A673 (cell line): ENCODE measurements around the gene CXCL9. TPM values are rescaled to one million over a fixed set of nuclear protein-coding genes. Genes with fewer than 3 reads are reported as not detected.
A peak's percentile ranks its signal among the peaks of the same experiment; 100 is the strongest.

Experiments used
- BruUV-seq: library from RNA; stranded (reverse); fragments of 400-500 nt; replicated peaks from 2 replicates; lab custom pipeline; 2021; lab: Mats Ljungman, UMichigan
- CTCF ChIA-PET: fragments of 300-600 bp; sonication (Branson Sonifier 250); formaldehyde crosslinking; loops from one replicate; lab custom pipeline; 2022; ENCODE audit warnings: antibody characterized with exemption; lab: Charles Lee
- POLR2A ChIA-PET: fragments of 300-600 bp; sonication (Branson Sonifier 250); formaldehyde crosslinking; loops from one replicate; lab custom pipeline; 2022; ENCODE audit warnings: antibody characterized with exemption; ENCODE audit not compliant: low non-redundant PET; lab: Charles Lee
- DNase-seq: peaks from one replicate; pipeline ENCODE4 v3.0.0-alpha.2; 2015; ENCODE audit warnings: low spot score
- H3K27ac ChIP-seq: fragments of 200-600 bp; sonication (generic); 2 replicates; pipeline ENCODE4 v1.5.1; 2016; ENCODE audit warnings: mixed run types, low read depth, mild to moderate bottlenecking, mixed read lengths, antibody characterized with exemption, low read length; ENCODE audit not compliant: poor library complexity, severe bottlenecking
- H3K27me3 ChIP-seq: fragments of 200-600 bp; sonication (generic); replicated peaks from 2 replicates; pipeline ENCODE4 v1.6.1; 2017; ENCODE audit warnings: mixed run types, low read depth, mild to moderate bottlenecking, mixed read lengths, antibody characterized with exemption, low read length; ENCODE audit not compliant: insufficient read depth, poor library complexity
- H3K36me3 ChIP-seq: fragments of 200-600 bp; sonication (generic); 2 replicates; pipeline ENCODE4 v1.6.1; 2016; ENCODE audit warnings: mixed run types, mild to moderate bottlenecking, mixed read lengths, antibody characterized with exemption, low read length; ENCODE audit not compliant: insufficient read depth, poor library complexity, severe bottlenecking
- H3K4me1 ChIP-seq: fragments of 200-600 bp; sonication (generic); 2 replicates; pipeline ENCODE4 v1.6.1; 2017; ENCODE audit warnings: mixed run types, mild to moderate bottlenecking, mixed read lengths, antibody characterized with exemption, low read length; ENCODE audit not compliant: insufficient read depth, poor library complexity, severe bottlenecking
- H3K4me3 ChIP-seq: fragments of 200-600 bp; sonication (generic); 2 replicates; pipeline ENCODE4 v1.5.1; 2016; ENCODE audit warnings: low read depth, mixed run types, mild to moderate bottlenecking, mixed read lengths, low read length; ENCODE audit not compliant: poor library complexity, severe bottlenecking
- H3K9me3 ChIP-seq: fragments of 200-600 bp; sonication (generic); 2 replicates; pipeline ENCODE4 v1.6.1; 2016; ENCODE audit warnings: mixed run types, low read depth, mild to moderate bottlenecking, mixed read lengths, antibody characterized with exemption, low read length; ENCODE audit not compliant: poor library complexity, severe bottlenecking
- EZH2 ChIP-seq: fragments of 200-600 bp; sonication (generic); IDR thresholded peaks from 2 replicates; pipeline ENCODE4 v1.6.1; 2017; ENCODE audit warnings: borderline replicate concordance, low read depth, mild to moderate bottlenecking, mixed read lengths, antibody characterized with exemption, low read length; ENCODE audit not compliant: poor library complexity, severe bottlenecking
- intact Hi-C: fragments of 100-400 bp; cut with micrococcal nuclease; formaldehyde crosslinking; loops from one replicate; pipeline ENCODE4 v1.10.0; 2022; ENCODE audit not compliant: unreplicated experiment
- total RNA-seq: library from RNA; stranded (reverse); gene quantifications from 2 replicates; pipeline ENCODE4 v1.2.3, GENCODE V29; 2021
- TF ChIP-seq, protein P1 (sequence below): fragments of 300-800, 200-600 bp; sonication (generic); conservative IDR thresholded peaks from 2 replicates; pipeline ENCODE4 v1.5.1; 2017; ENCODE audit warnings: low read depth, mild to moderate bottlenecking, antibody characterized with exemption, low read length, moderate library complexity, mixed read lengths

CXCL9 gene
- total RNA-seq, 1 experiment from 2014 or later: not detected

DNA sequence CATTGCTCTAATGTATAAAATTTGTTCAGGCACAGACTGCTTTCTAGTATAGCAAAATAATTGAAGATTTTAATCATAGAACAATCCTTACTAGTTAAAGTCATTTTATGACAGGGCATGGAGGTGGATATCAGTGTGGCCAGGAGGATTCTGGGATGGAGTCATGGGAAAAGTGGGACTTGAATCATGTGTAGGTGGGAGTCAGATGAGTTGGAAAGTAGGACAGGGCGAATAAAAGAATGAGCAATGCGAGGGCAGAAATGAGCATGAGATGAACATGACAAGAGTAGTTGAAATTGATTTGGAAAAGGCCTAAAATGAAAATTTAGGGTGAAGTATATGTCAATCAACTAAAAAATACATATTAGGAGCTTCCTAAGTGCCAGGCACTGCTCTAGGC is 9.4 kb downstream of the CXCL9 start:
- ChIA-PET CTCF (interaction anchor here (0.5 kb wide), 1 partner anchor 1048 kb away, joined by 4 read pairs; no protein-coding TSS in a partner anchor), POLR2A (no interaction called here)
- BruUV-seq: no TSS peak
- Histone ChIP-seq H3K36me3 (no peaks in the 10 kb centered on the region), H3K9me3 (no peaks in the 10 kb centered on the region), H3K27ac (no peak overlapping the region), H3K4me3 (no peak overlapping the region), H3K4me1 (no peaks in the 10 kb centered on the region), H3K27me3 (no peaks in the 10 kb centered on the region)
- no peak for DNase-seq
- intact Hi-C loops: no loop called here
- no peak for TF ChIP-seq EZH2
- TF ChIP-seq, protein P1, sequence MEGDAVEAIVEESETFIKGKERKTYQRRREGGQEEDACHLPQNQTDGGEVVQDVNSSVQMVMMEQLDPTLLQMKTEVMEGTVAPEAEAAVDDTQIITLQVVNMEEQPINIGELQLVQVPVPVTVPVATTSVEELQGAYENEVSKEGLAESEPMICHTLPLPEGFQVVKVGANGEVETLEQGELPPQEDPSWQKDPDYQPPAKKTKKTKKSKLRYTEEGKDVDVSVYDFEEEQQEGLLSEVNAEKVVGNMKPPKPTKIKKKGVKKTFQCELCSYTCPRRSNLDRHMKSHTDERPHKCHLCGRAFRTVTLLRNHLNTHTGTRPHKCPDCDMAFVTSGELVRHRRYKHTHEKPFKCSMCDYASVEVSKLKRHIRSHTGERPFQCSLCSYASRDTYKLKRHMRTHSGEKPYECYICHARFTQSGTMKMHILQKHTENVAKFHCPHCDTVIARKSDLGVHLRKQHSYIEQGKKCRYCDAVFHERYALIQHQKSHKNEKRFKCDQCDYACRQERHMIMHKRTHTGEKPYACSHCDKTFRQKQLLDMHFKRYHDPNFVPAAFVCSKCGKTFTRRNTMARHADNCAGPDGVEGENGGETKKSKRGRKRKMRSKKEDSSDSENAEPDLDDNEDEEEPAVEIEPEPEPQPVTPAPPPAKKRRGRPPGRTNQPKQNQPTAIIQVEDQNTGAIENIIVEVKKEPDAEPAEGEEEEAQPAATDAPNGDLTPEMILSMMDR: no peak

DNA sequence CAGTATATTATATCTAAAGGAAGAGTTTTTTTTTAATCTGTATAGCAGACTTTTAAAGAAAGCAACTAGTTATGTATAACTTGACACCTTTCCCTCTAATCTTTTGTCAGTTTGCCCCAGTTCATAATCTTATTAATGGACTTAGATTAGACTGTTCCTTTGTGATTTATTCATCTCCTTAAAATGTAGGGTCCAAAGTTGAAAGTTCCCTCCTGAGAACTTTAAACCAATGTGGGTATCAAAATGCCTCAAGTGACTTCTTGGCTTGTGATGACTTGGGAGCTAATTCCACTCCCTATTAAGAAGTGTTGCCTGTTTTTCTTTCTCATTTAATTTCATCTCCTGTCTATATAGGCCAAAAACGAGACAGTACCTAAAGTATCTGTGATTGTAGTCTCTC is 10.2 kb downstream of the CXCL9 start:
- POLR2A ChIA-PET: no interaction called here
- CTCF ChIA-PET: no interaction called here
- H3K9me3 ChIP-seq: no peaks in the 10 kb centered on the region
- H3K4me1 ChIP-seq: no peaks in the 10 kb centered on the region
- H3K27me3 ChIP-seq: no peaks in the 10 kb centered on the region
- no peak for TF ChIP-seq EZH2
- H3K4me3 ChIP-seq: no peak overlapping the region
- intact Hi-C loops: no loop called here
- BruUV-seq: no TSS peak
- no peak overlapping the region for H3K27ac ChIP-seq
- no peaks in the 10 kb centered on the region for H3K36me3 ChIP-seq
- DNase-seq: no peak

DNA sequence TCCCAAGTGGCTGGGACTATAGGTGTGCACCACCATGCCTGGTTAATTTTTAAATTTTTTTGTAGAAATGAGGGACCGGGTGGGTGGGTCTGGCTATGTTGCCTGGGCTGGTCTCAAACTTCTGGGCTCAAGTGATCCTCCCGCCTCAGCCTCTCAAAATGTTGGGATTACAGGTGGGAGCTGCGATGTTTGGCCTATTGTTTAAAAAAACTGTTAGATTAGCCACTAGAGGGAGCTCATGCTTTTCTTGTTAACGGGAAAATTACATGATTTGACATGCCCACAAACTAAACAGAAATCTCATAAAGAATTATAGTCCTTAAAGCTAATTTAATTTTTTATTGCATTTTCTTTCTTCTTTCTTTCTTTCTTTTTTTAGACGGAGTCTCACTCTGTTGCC is 11.6 kb downstream of the CXCL9 start:
- H3K27me3 ChIP-seq: no peaks in the 10 kb centered on the region
- H3K36me3 ChIP-seq: no peaks in the 10 kb centered on the region
- H3K9me3 ChIP-seq: no peaks in the 10 kb centered on the region
- no peaks in the 10 kb centered on the region for H3K4me1 ChIP-seq
- H3K27ac ChIP-seq: no peak overlapping the region
- ChIA-PET CTCF (interaction anchor here (1.0 to 1.2 kb wide), 3 partner anchors 70 to 91 kb away, joined by 3 to 5 read pairs (median 4); no protein-coding TSS in a partner anchor), POLR2A (no interaction called here)
- intact Hi-C loops: loop anchor here (1.0 kb wide), 1 partner anchor 72 kb away; no protein-coding TSS in a partner anchor
- DNase-seq: peak; percentile 49
- no peak overlapping the region for H3K4me3 ChIP-seq
- no peak for TF ChIP-seq EZH2
- TF ChIP-seq, protein P1: peak; percentile 47
- BruUV-seq: no TSS peak

DNA sequence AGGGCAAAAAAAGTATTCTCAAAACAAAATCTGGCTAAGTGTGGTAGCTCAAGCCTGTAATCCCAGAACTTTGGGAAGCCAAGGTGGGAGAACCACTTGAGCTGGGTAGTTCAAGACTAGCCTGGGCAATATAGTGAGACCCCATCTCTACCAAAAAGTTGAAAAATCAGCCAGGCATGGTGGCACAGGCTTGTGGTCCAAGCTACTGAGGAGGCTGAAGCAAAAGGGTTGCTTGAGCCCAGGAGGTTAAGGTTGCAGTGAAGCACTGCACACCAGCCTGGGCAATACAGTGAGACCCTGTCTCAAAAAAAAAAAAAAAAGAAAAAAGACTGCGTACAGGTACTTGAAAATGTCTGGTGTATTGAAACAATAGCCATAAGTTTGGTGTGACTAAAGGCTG is 14.8 kb downstream of the CXCL9 start:
- ChIA-PET CTCF (interaction anchor here (0.7 kb wide), 1 partner anchor 95 kb away, joined by 9 read pairs; no protein-coding TSS in a partner anchor), POLR2A (no interaction called here)
- BruUV-seq: no TSS peak
- Histone ChIP-seq H3K36me3 (no peaks in the 10 kb centered on the region), H3K4me1 (no peaks in the 10 kb centered on the region), H3K4me3 (no peak overlapping the region), H3K9me3 (no peaks in the 10 kb centered on the region), H3K27me3 (no peaks in the 10 kb centered on the region), H3K27ac (no peak overlapping the region)
- intact Hi-C loops: loop anchor here (5.0 kb wide), 1 partner anchor 155 kb away; the partner anchor contains the start of gene NUP54
- no peak for DNase-seq
- no peak for TF ChIP-seq EZH2
- TF ChIP-seq, protein P1: no peak
